Thyroid gland (tissue), 4 donors: ENCODE data around the gene SLC11A2.

Source experiments
- POLR2A ChIP-seq, 2 donors: fragments of 450-650 bp; IDR thresholded peaks; one replicate each; pipeline ENCODE4 v1.6.1; 2017; ENCODE audit warnings: antibody characterized with exemption in 2 of 2, mild to moderate bottlenecking in 2 of 2, moderate library complexity in 1 of 2
- TF ChIP-seq, protein P1 (sequence below), 6 experiments: fragments of 200-600 bp in 3 of 6; fragments of 450-650 bp in 3 of 6; sonication (generic) in 3 of 6; IDR thresholded peaks; one replicate each; pipeline ENCODE4 v1.5.1; 2016 to 2019; ENCODE audit warnings: antibody characterized with exemption in 6 of 6, mild to moderate bottlenecking in 2 of 6, inconsistent platforms in 1 of 6, moderate library complexity in 1 of 6

DNA sequence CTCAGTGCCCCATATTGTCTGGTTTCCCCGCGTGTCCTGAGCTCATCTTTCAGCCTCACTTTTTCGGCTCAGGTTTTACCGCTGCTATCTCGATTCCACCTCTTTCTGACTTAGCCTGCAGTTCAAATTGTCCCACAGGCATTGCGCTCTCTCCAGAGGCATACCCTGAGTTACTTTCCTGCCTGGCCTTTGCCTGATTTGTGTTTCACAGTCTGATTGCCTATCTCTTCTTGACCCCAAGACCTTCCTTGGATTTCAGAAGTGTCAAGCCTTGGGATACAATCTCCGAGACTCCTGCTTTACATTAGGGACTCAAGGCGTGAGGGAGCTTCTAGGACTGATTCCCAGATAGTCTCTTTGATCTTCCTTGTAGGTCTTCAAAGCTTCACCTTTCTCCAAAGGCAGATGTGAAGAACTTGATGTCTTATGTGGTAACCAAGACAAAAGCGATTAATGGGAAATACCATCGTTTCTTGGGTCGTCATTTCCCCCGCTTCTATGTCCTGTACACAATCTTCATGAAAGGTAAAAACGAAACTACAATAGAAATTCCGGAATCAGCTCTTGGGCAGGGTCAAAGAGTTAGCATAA, 22.6 kb upstream of the SLC11A2 start:
- no peak for TF ChIP-seq POLR2A (IDR thresholded peaks at IDR 0.05)
- TF ChIP-seq, protein P1, sequence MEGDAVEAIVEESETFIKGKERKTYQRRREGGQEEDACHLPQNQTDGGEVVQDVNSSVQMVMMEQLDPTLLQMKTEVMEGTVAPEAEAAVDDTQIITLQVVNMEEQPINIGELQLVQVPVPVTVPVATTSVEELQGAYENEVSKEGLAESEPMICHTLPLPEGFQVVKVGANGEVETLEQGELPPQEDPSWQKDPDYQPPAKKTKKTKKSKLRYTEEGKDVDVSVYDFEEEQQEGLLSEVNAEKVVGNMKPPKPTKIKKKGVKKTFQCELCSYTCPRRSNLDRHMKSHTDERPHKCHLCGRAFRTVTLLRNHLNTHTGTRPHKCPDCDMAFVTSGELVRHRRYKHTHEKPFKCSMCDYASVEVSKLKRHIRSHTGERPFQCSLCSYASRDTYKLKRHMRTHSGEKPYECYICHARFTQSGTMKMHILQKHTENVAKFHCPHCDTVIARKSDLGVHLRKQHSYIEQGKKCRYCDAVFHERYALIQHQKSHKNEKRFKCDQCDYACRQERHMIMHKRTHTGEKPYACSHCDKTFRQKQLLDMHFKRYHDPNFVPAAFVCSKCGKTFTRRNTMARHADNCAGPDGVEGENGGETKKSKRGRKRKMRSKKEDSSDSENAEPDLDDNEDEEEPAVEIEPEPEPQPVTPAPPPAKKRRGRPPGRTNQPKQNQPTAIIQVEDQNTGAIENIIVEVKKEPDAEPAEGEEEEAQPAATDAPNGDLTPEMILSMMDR (IDR thresholded peaks at IDR 0.05): no peak
